Measurements from ENCODE around the gene PITPNB. TPM values are rescaled to one million over a fixed set of nuclear protein-coding genes. Genes with fewer than 3 reads are reported as not detected.
A peak's percentile ranks its signal among the peaks of the same experiment; 100 is the strongest.

Gene PITPNB
- total and polyA plus RNA-seq, 2 experiments from 2014 or later, result 50.9 to 56.0 TPM

GRCh38 chr22:27880778-27881394, 38.2 kb downstream of the PITPNB start:
- Histone ChIP-seq H3F3A (replicated peaks; ENCODE audit: low read depth) (no peaks in the 10 kb centered on the region), H3K4me1 (ENCODE audit: insufficient read depth) (peaks cover 53% of the 10 kb centered on the region), H3K27ac (ENCODE audit: low read depth) (peak overlapping the region; percentile 62), H3K36me3 (ENCODE audit: insufficient read depth) (no peaks in the 10 kb centered on the region), H4K20me1 (replicated peaks; ENCODE audit: insufficient read depth) (peaks cover 16% of the 10 kb centered on the region), H3K4me3 (no peak overlapping the region), H2AFZ (no peak overlapping the region), H3K27me3 (ENCODE audit: insufficient read depth) (no peaks in the 10 kb centered on the region), H3K4me2 (no peak overlapping the region), H3K79me2 (replicated peaks; ENCODE audit: insufficient read depth) (peaks cover 37% of the 10 kb centered on the region), H3K9me2 (ENCODE audit: insufficient read depth) (no peaks in the 10 kb centered on the region)
- H3K4me3 Mint-ChIP-seq, result no peak overlapping the region
- H3K4me1 Mint-ChIP-seq, result peaks cover 62% of the 10 kb centered on the region
- DNase-seq (ENCODE audit: low spot score) (peak; percentile 82), ATAC-seq (peak; percentile 59)
- no peaks in the 10 kb centered on the region for H3K9me3 Mint-ChIP-seq
- peaks cover 7% of the 10 kb centered on the region for H3K27me3 Mint-ChIP-seq (ENCODE audit: insufficient read depth, low read depth, poor library complexity)
- TF ChIP-seq ZNF114 (CRISPR knock-in tag; IDR thresholded peaks at IDR 0.05) (no peak), ZNF331 (CRISPR knock-in tag; IDR thresholded peaks at IDR 0.05; ENCODE audit: low read depth) (no peak)
- TF ChIP-seq, protein P1, sequence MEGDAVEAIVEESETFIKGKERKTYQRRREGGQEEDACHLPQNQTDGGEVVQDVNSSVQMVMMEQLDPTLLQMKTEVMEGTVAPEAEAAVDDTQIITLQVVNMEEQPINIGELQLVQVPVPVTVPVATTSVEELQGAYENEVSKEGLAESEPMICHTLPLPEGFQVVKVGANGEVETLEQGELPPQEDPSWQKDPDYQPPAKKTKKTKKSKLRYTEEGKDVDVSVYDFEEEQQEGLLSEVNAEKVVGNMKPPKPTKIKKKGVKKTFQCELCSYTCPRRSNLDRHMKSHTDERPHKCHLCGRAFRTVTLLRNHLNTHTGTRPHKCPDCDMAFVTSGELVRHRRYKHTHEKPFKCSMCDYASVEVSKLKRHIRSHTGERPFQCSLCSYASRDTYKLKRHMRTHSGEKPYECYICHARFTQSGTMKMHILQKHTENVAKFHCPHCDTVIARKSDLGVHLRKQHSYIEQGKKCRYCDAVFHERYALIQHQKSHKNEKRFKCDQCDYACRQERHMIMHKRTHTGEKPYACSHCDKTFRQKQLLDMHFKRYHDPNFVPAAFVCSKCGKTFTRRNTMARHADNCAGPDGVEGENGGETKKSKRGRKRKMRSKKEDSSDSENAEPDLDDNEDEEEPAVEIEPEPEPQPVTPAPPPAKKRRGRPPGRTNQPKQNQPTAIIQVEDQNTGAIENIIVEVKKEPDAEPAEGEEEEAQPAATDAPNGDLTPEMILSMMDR (conservative IDR thresholded peaks at IDR 0.05; ENCODE audit: low read depth in 2 of 2), result peak; percentile 75 to 90
- peaks cover 3% of the 10 kb centered on the region; the same call in 1 of the 3 replicates for H3K36me3 Mint-ChIP-seq (ENCODE audit: low read depth)
- H3K27ac Mint-ChIP-seq, result peak overlapping the region; percentile 80; the same call in 1 of the 2 replicates

DNA sequence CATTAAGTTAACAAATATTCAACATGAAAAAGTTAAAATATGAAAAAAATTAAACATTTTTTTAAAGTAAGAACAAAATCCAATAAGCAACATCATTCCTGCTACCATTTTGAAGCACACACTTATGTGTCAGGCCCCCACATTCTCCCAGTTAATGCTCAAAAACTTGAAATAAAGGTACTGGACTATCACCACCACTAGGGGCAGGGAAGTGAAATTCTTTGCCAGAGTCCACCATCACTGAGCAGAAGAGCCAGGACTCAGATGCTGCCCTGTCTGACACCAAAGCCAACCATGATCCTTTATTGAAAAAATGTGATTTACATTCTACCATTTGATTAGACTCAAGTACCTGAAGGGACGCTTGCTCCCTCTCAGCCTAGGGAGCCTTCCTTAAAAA, 39.1 kb downstream of the PITPNB start:
- no peaks in the 10 kb centered on the region for H3K36me3 Mint-ChIP-seq (ENCODE audit: low read depth)
- H3K27ac ChIP-seq (ENCODE audit: low read depth), result no peak overlapping the region
- no peak overlapping the region for H2AFZ ChIP-seq
- H3K4me3 ChIP-seq, result no peak overlapping the region
- no peaks in the 10 kb centered on the region for H3K27me3 ChIP-seq (ENCODE audit: insufficient read depth)
- H4K20me1 ChIP-seq (replicated peaks; ENCODE audit: insufficient read depth), result peaks cover 13% of the 10 kb centered on the region; the same call in 1 of the 2 replicates
- ATAC-seq (peak; percentile 81), DNase-seq (ENCODE audit: low spot score) (peak; percentile 79)
- H3K27me3 Mint-ChIP-seq (ENCODE audit: insufficient read depth, low read depth, poor library complexity), result peaks cover 5% of the 10 kb centered on the region
- H3K4me1 Mint-ChIP-seq, result peaks cover 63% of the 10 kb centered on the region
- H3K4me3 Mint-ChIP-seq, result no peak overlapping the region
- H3K27ac Mint-ChIP-seq, result peak overlapping the region; percentile 48; the same call in 1 of the 2 replicates
- no peaks in the 10 kb centered on the region for H3K9me2 ChIP-seq (ENCODE audit: insufficient read depth)
- H3F3A ChIP-seq (replicated peaks; ENCODE audit: low read depth), result no peaks in the 10 kb centered on the region
- TF ChIP-seq EZH2phosphoT487 (IDR thresholded peaks at IDR 0.05; ENCODE audit: unreplicated experiment), result no peak
- TF ChIP-seq, protein P1 (conservative IDR thresholded peaks at IDR 0.05; ENCODE audit: low read depth in 2 of 2), result peak; percentile 58 to 69
- peaks cover 46% of the 10 kb centered on the region for H3K4me1 ChIP-seq (ENCODE audit: insufficient read depth)
- no peak overlapping the region for H3K4me2 ChIP-seq
- H3K36me3 ChIP-seq (ENCODE audit: insufficient read depth), result no peaks in the 10 kb centered on the region
- H3K9me3 Mint-ChIP-seq, result no peaks in the 10 kb centered on the region
- peaks cover 45% of the 10 kb centered on the region for H3K79me2 ChIP-seq (replicated peaks; ENCODE audit: insufficient read depth)

DNA sequence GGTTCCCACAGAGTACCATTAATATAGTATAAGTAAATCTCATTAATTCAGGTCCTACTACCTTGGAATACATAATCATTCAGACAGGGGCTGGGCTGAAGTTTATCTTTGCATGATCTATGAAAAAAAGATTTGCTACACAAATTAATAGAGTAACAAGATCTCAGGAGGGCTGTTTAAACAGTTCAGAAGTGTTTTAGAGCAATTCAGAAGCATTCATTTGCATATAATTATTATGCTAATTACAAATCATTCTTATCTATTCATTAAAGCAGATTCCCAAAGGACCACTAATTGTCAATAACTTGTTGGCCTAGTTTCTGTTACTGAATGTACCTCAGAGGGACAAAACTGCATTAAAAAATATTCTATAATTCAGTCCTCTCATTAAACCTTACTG, 40.5 kb downstream of the PITPNB start:
- peaks cover 16% of the 10 kb centered on the region; the same call in 1 of the 2 replicates for H4K20me1 ChIP-seq (replicated peaks; ENCODE audit: insufficient read depth)
- ATAC-seq, result no peak
- Mint-ChIP-seq H3K27me3 (ENCODE audit: insufficient read depth, low read depth, poor library complexity) (peaks cover 5% of the 10 kb centered on the region), H3K4me3 (no peak overlapping the region; the same call in 2 of the 3 replicates), H3K27ac (no peak overlapping the region), H3K9me3 (no peaks in the 10 kb centered on the region), H3K36me3 (ENCODE audit: low read depth) (peaks cover 1% of the 10 kb centered on the region; the same call in 2 of the 3 replicates), H3K4me1 (peaks cover 52% of the 10 kb centered on the region)
- H3K4me3 ChIP-seq, result no peak overlapping the region
- peaks cover 32% of the 10 kb centered on the region for H3K4me1 ChIP-seq (ENCODE audit: insufficient read depth)
- DNase-seq (ENCODE audit: low spot score), result no peak
- no peak overlapping the region for H3K27ac ChIP-seq (ENCODE audit: low read depth)
- H3F3A ChIP-seq (replicated peaks; ENCODE audit: low read depth), result no peaks in the 10 kb centered on the region
- H3K36me3 ChIP-seq (ENCODE audit: insufficient read depth), result peaks cover under 1% of the 10 kb centered on the region
- no peak overlapping the region for H2AFZ ChIP-seq
- peak overlapping the region; percentile 30 for H3K4me2 ChIP-seq
- no peaks in the 10 kb centered on the region for H3K27me3 ChIP-seq (ENCODE audit: insufficient read depth)
- peaks cover 45% of the 10 kb centered on the region for H3K79me2 ChIP-seq (replicated peaks; ENCODE audit: insufficient read depth)
- H3K9me2 ChIP-seq (ENCODE audit: insufficient read depth), result no peaks in the 10 kb centered on the region
- TF ChIP-seq, protein P1 (conservative IDR thresholded peaks at IDR 0.05; ENCODE audit: low read depth in 2 of 2), result no peak
- TF ChIP-seq STAT1 (IDR thresholded peaks at IDR 0.05; ENCODE audit: unreplicated experiment) (no peak), NANOG (IDR thresholded peaks at IDR 0.05; ENCODE audit: borderline replicate concordance) (no peak), ZNF331 (CRISPR knock-in tag; IDR thresholded peaks at IDR 0.05; ENCODE audit: low read depth) (no peak), ZNF114 (CRISPR knock-in tag; IDR thresholded peaks at IDR 0.05) (no peak), EZH2phosphoT487 (IDR thresholded peaks at IDR 0.05; ENCODE audit: unreplicated experiment) (no peak), REST (IDR thresholded peaks at IDR 0.05; ENCODE audit: unreplicated experiment) (no peak)
